SU-DHL-6 (cell line): ENCODE results near the gene RFX1.

ENCODE experiments used
- CTCF ChIP-seq: fragments of 200-600 bp; sonication (generic); IDR thresholded peaks from one replicate; pipeline ENCODE4 v1.5.1; 2017; ENCODE audit warnings: antibody characterized with exemption, mild to moderate bottlenecking, low read length, moderate library complexity; ENCODE audit not compliant: insufficient read depth, poor library complexity, severe bottlenecking
- EZH2phosphoT487 ChIP-seq: fragments of 200-600 bp; sonication (generic), shearing (Covaris generic); conservative IDR thresholded peaks from 2 replicates; pipeline ENCODE4 v1.6.1; 2018; ENCODE audit warnings: mild to moderate bottlenecking, antibody characterized with exemption, low read length, moderate library complexity, mixed read lengths

- no peak for TF ChIP-seq CTCF
- no peak for TF ChIP-seq EZH2phosphoT487
Measured at GRCh38 chr19:13959141-13959961, 46.8 kb downstream of the RFX1 start.
